Measurements from ENCODE around the gene PTPRN2.
"Not testable (repeated sequence)": the region's sequence is repeated elsewhere in the genome, so short reads cannot be mapped to it uniquely, and the experiment has no call there.

Gene PTPRN2

GRCh38 chr7:158587162-158588084 is at the start of gene PTPRN2:
PTPRN2 (minus strand) TSS chr7:158587823.
- DNase-seq = peak; percentile 62

DNA sequence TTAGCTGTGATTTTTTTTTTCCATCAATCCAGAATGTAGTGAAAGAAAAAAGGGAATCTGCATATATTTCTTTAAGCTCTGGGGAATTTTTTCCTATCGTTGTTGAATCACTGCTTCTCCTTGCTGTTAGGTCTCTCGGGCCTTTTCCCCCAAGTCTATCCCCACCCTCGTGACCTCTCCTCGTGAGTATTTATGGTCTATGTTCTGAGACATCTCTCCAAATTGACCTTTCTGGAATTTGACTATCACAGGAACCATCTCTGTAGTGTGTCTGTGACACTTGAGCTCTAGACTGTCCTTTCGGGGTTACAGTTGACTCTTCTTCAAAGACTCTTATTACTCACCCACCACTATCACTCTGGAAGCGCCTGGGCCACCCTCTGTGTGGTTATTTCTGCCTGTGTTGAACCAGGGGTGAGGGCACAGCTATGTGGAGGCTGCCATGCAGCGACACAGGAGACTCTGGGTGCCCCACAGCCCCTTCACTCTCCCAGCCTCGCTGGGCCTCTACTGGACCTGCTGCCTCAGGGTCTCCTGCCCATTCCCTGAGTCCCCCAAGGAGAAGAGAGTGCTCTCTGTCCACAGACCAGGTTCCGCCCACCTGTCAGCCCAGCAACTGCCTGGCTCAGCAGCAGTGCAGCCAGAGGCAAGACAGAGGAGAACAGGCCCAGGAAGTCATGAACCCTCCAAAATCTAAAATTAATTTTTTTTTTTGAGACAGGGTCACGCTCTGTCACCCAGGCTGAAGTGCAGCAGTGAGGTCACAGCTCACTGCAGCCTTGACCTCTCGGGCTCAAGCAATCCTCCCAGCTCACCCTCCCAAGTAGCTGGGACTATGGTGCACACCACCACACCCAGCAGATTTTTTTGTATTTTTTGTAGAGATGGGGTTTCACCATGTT is 45.7 kb upstream of the PTPRN2 start:
- DNase-seq = no peak

DNA sequence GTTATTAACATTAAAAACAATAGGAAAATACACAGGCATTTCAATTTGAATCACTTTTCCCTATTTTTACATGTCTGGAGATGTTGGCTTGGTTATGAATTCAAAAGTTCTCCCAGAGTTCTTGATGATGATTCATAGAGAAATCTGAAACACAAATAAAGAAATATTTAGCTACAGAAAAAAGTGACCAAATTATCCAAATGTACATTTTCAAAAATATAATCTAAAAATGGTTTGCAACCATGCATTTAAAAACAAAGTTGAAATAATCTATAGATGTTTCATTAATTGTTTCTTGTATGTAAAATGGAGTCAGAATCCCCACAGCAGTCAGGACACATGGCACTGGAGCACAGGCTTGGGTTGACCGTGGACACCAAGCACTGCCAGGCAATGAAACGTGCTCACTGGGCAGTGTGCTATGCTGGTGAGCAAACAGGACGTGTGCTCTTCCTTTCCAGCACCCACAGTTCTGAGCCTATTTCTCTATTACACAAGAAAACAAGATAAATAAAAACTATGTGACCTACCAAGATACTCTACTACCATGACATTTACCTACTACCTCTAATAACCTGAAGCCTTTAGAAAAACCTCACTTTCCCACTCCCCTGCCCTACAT is 44.1 kb upstream of the PTPRN2 start:
- DNase-seq = no peak

DNA sequence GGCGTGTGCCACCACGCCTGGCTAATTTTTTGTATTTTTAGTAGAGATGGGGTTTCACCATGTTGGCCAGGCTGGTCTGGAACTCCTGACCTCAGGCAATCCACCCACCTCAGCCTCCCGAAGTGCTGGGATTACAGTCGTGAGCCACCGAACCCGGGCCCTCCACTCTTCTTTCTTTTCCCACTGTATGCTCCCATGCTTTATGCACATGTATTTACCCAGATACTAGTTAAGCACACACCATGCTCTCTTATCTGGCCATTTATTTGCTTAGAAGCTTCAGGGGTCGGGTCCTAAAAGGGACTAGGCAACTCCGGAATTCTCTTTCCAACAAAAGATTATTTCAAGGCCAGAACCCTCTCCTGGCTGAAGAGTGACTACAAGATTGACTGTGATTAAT is 38.7 kb upstream of the PTPRN2 start:
- DNase-seq = not testable (repeated sequence)

GRCh38 chr7:158623241-158623640 is 35.6 kb upstream of the PTPRN2 start:
- no peak for DNase-seq

DNA sequence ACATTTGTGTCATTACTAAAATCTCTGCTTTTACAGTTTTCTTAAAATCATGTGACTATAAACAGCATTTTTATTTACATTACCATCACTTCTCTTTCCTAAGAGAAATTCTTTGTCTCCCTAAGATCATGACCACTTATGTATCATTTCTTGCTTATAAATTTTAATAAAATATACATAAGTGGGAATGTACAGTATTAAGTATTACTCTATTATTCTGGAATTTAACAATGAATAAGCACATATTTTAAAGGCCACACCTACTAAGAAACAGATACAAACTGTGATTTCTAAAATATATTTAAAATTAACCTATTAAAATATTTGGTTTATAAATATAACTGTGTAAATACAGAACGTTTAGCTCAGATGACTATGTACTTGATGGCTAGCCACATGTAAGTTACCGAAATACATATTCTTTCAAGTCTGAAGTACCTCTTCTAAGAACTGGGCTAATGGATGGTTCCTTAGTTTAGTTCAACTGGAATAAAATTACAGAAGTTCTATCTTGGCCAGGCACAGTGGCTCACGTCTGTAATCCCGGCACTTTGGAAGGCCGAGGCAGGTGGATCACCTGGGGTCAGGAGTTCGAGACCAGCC is 33.3 kb upstream of the PTPRN2 start:
- DNase-seq = no peak

DNA sequence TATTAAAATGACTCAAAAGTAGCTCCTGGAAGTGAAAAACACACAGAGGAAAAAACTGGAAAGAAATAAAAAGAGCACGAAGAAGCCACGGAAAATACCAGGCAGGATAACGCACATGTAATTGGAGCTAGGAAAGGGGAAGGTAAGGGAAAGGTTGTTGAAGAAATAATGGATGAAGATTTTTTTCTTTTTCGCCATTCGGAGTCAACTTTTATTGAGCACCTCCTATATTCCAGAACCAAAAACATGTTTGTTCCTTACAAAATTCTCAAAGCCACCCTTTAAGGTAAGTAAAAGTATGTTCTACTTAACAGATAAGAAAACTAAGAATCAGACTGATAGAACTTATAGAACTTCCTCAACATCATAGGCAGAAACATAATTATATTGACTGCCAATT is 32.8 kb upstream of the PTPRN2 start:
- DNase-seq = no peak

- no peak for DNase-seq
Observed at GRCh38 chr7:158618745-158619140, 31.1 kb upstream of the PTPRN2 start.

GRCh38 chr7:158617737-158618128 is 30.1 kb upstream of the PTPRN2 start:
- DNase-seq = no peak

DNA sequence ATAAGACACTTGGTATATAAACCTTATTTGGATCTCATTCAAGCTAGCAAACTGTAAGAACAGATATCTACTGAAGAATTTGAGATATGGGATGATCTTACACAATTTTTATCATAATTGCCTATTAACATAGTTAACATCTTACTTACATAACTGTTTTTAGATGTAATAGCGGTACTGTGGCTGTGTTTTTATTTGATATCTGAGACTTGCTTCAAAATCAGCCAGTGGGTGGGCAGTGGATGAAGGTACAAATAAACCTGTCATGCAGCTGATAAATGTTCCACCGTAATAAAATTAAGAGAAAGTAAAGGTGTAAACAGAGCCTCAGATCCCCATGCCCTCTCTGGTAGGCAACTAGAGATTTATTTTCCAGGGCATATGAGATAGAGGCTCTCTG is 28.4 kb upstream of the PTPRN2 start:
- DNase-seq = no peak

DNA sequence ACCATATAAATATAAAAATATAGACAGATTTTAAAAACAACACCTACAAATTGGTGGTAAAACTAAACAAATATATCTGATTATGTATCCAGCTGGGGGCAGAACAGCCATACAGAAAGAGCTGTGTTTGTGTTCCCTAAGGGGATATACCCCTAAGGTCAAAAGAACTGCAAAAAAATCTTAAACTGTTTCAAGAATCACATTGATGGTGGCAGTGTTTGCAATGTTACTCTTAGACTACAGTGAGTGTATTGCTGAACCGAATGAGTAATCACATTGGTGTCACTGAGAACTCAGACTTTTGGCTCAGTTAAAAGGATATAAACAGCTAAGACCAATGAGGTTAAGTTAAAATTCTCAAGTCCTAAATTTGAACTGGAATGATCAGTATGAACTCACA is 27.1 kb upstream of the PTPRN2 start:
- DNase-seq = no peak

GRCh38 chr7:158613481-158613880 is 25.9 kb upstream of the PTPRN2 start:
- peak; percentile 28 for DNase-seq

GRCh38 chr7:158612546-158612945 is 24.9 kb upstream of the PTPRN2 start:
- no peak for DNase-seq

DNA sequence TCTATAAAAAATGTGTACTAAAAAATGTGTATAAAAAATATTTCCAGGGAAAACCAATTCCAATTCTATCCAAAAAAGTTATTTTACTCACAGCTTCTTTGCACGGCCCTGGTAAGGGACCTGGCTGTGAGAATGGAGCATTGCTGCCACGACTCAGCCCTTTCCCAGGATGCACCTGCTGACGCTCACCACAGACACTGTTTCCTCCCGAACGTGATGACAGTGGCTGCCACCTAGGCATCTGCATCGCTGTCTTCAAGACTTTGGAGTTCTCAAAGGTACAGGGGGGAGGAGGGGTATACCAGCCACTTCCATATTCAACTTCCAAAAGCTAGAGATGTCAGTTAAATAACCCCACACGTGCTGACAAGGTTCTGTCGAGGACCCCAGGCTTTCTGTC is 23.9 kb upstream of the PTPRN2 start:
- DNase-seq = no peak

DNA sequence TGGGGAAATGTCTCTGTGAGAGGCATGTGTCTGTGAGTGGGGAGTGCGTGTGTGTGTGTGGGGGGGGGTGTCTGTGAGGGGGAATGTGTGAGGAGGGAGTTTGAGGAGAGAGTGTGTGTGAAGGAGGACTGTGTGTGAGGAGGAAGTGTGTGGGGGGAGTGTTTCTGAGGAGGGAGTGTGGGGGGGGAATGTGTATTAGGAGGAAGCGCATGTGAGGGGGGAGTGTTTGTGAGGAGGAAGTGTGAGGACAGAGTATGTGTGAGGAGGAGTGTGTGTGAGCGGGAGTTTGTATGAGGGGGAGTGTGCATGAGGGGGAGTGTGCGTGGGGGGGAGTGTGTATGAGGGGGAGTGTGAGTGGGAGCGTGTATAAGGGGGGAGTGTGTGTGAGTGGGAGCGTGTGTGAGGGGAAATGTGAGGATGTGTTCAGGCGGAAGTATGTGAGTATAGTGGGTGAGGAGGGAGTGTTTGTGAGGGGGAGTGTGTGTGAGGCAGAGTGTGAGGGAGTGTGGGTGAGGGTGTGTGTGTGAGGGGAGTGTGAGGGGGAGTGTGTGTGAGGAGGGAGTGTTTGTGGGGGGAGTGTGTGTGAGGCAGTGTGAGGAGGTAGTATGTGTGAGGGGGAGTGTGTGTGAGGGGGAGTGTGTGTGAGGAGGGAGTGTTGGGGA is 21.8 kb upstream of the PTPRN2 start:
- DNase-seq = no peak

- no peak for DNase-seq
Observed at GRCh38 chr7:158607563-158607962, 19.9 kb upstream of the PTPRN2 start.

GRCh38 chr7:158606671-158607424 is 19.2 kb upstream of the PTPRN2 start:
- no peak for DNase-seq

GRCh38 chr7:158606129-158606528 is 18.5 kb upstream of the PTPRN2 start:
- no peak for DNase-seq

DNA sequence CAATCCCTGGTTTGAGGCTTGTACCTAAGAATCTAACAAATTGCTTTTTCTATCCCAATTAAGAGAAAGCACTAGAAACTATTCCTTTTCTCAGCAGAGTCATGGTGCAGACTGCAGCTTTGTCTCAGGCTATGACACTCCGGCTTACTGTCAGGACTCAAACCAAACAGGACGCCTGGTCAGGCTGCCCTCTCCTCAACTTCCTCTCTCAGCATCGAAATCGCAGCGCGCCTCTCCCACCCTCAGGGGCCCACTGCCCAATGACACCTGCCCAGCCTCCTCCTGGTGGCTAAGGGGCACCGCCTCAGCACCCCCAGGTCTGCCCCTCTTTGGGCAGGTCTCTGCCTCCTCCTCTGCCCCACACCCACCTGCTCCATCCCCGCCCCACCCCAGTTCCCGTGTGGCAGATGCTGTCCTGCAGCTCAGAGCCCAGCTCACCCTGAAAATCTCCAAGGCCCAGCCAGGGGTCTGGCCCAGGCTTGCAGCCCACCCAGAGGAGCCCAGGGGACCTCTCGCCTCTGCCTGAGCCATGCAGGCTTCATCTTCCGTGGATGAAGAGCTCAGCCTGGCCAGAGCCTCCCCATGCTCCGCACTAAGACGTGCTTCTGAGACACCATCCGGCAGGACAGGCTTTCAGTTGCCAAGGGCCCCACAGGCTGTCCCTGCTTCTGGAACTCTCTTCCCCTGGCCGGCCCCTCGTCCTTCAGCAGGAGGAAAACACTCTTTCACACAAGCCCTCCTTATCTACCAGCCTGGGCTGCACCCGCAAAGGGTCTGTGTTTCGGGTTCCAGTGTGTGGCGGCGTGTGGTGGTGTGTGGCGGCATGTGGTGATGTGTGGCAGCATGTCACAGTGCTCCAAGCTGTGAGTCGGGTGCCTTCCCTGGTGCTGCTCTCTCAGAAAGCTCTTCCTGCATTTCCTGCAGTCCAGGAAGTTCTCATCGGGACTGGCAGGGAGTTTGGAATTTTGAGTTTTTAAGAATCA is 16.4 kb upstream of the PTPRN2 start:
- DNase-seq = no peak
